ENCODE data around the gene QTRT2.
A peak's percentile ranks its signal among the peaks of the same experiment; 100 is the strongest.

QTRT2 gene

DNA sequence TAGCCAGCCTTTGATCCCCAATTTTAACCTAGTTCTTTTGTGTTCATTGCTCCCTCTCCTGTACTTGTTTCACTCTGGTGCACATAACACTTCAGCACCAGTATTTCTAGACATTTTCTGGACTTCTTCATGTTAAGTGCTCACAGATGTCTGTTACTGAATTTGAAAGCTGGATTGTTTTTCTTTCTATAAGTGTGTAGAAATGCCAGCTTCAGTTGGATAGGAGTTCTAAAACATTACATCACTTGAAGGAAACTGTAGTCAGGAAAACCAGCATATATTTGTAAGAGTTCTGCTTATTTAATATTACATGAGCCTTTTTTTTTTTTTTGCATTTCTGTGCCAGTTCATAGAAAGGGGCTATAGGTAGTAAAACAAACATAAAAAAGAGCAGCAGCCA is 21.6 kb downstream of the QTRT2 start:
- DNase-seq (ENCODE audit: low read depth), result peak; percentile 40

DNA sequence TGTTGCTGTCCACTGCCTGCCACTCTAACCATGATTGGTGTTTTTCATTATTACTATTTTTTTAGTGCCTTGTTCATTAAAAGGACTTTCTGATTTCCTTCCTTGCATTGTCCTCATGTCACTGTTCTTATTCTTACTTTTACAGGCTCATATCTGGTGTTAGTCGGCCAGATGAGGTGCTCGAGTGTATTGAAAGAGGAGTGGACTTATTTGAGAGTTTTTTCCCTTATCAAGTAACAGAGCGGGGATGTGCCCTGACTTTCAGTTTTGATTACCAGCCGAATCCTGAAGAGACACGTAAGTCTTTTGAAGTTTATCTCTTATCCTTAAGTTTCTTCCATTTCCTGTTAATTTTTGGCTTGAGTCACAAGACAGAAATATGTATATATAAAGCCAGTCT is 23.2 kb downstream of the QTRT2 start:
- peak; percentile 38 for DNase-seq (ENCODE audit: low read depth)

DNA sequence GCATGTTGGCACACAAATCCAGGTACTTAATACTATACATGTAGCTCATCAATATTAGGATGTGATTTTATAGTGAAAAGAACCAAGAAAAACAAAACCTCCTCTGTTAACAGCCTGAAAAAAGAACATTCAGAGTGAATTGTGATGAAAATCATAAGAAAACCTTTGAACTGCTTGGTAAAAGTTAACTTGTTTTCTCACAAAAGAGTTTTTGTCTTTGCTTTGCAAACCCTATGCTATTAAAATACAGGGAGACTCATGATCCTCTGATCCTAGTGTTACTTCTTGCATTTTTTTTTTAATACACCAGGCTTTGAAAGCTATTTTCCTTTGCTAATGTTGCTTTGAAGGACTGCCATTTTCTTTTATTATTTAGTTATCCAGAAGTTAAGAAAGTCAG is 23.7 kb downstream of the QTRT2 start:
- DNase-seq (ENCODE audit: low read depth), result no peak

DNA sequence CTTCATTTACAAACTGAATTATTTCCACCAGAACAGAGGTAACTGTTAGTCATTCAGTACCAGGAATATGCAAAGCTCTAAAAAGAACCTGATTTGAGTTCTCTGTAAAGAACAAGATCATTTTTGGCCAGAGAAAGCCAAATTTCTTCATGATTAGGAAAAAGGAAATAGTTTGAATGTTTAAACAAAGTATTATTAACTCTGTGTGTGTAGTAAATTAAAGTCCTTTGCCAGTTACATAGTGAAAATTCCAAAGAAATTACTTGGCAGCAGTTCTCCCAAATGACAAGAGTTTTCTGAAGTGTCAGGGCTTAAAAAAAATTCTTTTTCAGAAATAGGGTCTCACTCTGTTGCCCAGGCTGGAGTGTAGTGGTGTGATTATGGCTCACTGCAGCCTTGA is 24.5 kb downstream of the QTRT2 start:
- peak; percentile 81 for DNase-seq (ENCODE audit: low read depth)

DNA sequence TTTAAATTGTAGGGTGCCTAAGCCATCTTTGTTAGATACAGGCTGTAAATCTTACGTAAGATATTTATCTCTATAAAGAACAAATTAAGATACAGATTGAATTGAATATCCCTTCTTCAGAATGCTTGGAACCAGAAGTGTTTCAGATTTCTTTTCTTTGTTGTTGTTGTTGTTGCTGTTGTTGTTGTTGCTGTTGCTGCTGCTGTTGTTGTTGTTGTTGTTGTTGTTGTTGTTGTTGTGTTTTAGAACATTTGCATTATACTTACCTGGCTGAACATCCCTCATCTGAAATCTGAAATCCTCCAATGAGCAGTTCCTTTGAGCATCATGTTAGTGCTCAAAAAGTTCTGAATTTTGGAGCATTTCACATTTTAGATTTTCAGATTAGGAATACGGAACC is 26.6 kb downstream of the QTRT2 start:
- no peak for DNase-seq (ENCODE audit: low read depth)

DNA sequence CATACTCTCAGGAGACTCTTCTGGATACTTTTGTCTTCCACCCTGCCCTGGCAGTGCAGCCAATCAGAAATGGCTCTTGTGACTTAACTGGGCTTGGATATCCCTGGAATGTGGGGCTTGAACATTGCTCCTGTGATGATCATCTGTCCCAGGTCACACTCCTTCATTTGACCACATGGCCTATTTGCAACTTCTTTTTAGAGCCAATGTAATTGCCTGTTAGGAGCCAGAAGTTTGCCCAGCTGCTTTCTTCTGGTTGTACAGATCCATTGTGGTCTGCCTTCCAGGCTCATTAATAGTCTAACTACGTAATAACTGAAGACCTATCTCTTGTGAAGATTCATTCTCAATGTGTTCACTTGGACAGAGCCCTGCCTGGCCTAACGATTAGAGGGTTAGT is 29.8 kb downstream of the QTRT2 start:
- DNase-seq (ENCODE audit: low read depth), result no peak

DNA sequence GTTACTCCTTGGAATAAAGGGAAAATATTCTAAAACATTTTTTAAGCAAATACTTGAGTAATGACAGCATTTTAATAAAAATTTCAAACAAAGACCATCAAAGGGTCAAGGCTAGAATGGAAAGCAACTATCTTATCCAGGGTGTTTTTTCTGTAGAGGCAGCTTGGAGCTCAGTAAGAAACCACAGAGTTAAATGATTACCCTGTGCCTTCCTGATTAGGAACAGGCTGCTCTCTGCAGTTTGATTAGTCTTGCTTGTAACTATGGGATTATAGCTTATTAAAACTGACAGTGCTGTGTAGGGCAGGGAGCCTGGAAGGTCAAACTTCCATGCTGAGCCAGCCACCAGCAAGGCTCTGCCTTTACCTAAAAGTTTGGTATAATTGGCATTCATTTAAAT is 33.1 kb downstream of the QTRT2 start:
- no peak for DNase-seq (ENCODE audit: low read depth)

DNA sequence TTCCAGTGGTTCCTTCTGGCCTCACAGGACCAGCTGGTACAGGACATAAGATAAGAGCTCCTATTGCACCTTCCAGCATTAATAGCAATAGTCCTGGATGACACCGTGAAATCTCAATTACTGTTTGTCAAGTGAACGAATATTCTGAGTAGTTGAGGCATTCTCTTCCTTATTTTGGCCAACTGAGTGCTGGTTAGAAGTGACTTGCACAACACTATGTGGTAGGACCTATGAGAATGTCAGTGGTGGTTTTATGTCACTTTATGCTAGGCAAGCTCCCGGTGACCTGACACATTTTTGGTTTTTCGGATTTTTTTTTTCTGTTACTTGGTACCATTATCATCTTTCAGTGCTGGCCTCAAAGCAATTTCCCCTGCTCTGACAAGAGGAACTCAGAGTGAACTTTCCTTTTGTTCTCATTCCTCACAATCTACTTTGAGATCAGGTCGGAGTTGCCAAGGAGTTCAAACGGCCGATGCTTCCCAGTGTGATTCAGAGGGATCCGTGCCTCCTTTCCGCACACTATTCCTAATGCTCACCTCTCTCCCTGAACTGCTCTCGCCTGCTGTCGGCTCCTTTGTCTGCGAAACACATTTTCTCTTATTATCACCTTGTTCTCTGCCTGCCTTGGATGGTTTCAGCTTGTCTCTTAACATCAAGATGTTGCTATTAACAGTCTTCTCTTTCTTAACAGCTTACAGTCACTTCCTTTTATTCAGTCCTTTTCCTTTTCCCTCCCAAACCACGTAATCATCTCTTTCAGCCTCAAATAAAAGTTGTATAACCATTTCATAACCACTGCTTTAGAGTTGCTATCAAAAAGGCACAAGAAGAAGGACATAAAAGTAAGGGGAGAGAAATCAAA is 35.8 kb downstream of the QTRT2 start:
- peak; percentile 48 for DNase-seq (ENCODE audit: low read depth)

DNA sequence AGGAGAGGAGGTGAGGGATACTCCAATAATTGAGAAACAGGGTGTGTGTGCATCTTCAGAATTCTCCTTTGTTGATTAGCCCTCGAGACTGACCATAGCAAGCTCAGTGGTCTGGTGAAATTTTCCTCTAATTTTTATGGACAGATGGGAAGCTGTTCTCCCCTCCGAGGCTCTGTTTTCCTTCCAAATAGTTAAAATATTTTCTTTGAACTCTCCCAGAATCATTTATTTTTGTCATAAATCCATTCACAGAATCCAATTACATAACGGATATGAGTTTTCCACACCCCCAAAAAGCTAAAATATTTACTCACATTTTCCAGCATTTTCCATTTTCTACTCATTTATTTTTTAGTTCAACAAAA is 36.5 kb downstream of the QTRT2 start:
- peak; percentile 55 for DNase-seq (ENCODE audit: low read depth)

DNA sequence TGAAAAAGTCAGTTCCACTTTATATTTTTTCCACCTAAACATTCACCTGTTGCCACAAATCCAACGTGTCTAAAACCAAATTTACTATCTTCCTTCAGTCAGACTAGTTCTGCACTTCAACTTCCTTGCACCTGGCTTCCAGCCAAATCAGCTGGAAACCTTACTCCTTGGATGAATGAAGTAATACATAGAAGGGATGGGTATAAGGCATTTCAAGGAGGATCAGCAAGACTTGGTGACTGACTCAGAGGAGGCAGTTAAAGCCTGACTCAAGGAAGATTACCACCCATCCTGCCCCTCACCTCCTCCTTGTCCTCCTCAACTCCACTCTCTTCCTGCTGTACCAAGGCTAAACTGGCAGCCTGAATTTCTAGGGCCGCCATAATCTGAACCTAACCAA is 37.1 kb downstream of the QTRT2 start:
- peak; percentile 84 for DNase-seq (ENCODE audit: low read depth)

DNA sequence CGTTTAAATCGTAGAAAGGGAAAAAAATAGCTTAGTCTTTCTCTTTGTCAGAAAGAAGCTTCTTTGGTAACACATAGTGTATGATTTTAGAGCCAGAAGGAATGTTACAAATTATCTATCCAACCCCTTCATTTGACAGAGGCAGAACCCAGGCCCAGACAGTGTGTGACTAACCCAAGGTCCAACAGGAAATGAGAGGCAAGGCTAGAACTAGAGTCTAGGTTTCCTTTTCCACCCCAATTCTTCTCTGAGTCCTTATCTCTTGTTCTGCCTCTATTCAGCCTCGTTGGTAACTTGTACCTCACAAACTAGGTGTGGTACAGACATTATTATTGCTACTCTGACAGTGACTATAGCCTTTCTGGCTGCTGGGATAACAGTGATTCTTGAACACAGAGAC is 39.3 kb downstream of the QTRT2 start:
- no peak for DNase-seq (ENCODE audit: low read depth)

DNA sequence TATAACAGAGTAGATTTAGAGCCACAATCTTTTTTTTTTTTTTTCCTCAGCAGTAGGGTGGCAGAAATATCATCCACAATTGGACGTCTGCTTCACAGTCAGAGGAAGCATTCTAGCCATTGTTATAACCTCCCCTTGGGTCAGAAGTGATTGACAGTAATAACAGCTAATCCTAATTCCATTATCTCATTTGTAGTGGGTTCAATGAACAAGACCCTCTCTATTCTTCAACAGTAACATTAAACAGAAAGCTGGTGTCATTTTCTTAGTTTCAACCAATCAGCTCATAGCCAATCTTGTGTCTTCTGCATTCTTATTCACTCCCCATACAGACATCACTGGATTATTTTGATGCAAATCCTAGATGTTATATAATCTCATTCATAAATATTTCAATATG is 44.6 kb downstream of the QTRT2 start:
- DNase-seq (ENCODE audit: low read depth), result no peak

DNA sequence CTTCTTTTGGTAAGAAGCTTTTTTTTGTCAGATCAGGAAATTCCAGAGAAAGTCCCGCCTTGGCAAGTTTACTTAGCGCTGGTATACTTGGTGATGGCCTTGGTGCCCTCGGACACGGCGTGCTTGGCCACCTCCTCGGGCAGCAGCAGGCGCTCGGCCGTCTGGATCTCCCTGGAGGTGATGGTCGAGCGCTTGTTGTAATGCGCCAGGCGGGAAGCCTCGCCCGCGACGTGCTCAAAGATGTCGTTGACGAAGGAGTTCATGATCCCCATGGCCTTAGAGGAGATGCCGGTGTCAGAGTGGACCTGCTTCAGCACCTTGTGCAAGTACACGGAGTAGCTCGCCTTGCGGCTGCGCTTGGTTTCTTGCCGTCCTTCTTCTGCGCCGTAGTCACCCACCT is 46.6 kb downstream of the QTRT2 start:
- no peak for DNase-seq (ENCODE audit: low read depth)

DNA sequence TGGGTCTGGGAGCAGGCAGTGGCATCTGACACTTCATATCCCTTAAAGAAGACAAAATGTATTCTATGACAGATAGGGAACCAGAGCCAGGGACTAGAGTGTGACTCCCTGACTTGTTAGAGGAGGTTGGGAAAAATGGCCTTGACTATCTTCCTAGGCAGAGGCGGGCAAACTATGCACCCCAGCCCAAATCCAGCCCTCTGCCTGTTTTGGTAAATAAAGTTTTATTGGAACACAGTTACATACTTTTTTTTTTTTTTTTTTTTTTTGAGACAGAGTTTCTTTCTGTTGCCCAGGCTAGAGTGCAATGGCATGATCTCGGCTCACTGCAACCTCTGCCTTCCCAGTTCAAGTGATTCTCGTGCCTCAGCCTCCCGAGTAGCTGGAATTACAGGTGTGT is 47.3 kb downstream of the QTRT2 start:
- DNase-seq (ENCODE audit: low read depth), result no peak

DNA sequence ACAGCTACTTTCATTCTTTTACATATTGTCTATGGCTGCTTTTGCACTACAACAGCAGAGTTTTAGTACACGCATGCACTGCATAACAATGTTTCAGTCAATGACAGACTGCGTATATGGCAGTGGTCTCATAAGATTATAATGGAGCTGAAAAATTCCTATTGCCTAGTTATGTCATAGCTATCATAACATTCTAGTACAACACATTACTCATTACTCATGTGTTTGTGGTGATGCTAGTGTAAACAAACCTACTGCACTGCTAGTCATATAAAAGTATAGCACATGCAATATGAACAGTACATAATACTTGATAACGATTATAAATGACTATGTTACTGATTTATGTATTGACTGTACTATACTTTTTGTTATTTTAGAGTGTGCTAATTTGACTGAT is 47.9 kb downstream of the QTRT2 start:
- peak; percentile 61 for DNase-seq (ENCODE audit: low read depth)

DNA sequence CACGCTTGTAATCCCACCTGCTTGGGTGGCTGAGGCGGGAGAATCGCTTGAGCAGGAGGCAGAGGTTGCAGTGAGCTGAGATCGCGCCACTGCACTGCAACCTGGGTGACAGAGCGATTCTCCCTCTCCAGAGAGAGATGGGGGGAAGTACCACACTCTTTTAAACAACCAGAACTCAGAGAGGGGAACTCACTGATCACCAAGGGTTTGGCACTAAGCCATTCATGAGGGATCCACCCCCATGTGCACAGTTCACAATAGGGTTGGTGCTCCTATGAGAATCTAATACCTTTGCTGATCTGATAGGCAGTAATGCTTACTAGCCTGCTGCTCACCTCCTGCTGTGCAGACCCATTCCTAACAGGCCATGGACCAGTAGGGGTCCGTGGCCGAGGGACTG is 51.6 kb downstream of the QTRT2 start:
- no peak for DNase-seq (ENCODE audit: low read depth)

DNA sequence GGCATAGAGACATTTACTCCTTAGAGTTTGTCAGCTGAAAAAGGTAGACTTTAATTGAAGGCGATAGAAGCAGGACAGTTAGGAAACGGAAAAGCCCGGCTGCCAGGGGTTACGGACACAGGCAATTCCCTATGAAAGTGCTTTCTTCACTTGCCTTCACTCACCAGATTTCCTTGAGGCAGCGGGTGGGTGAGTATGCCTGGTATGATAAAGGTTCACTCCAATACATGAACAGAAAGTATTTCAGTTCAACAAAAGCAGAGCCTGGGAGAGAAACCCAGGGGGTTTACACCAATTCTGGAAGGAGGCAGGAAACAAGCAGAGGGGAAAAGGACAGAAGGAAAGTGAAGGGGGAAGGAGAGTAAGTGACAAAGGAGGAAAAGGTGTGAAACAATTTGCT is 53.9 kb downstream of the QTRT2 start:
- no peak for DNase-seq (ENCODE audit: low read depth)

DNA sequence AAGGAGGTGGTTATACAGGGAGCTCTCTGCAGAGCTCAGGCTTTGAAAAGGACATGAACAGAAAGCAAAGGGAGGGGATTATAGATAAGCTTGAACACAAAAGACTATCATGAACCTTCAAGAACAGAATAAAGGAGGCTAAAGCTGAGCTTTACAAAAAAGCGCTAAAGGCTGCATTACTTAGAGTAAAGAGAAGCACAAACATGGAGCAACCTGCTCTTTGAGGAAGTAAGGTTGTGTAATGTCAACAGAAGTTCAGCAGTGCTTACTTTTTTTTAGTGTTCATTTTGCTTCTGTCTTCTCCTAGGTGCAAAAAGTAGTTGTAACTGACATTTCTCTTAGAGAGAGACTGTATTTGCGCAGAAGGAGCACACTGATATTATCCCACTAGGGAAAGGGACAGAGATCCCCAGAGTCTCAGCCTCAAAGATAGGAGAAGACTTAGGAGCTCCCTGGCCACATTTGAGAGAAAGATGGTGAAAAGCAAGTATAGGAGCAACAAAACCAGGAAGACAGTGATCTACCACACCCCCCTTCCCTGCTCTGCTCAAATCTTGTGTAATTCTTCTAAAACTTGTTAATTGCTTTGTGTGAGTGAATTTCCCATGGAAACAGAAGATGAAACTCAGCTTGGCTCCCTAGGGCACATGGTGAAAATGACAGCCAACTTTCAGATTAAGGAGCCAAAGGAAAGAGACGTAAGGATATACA is 54.7 kb downstream of the QTRT2 start:
- DNase-seq (ENCODE audit: low read depth), result no peak

DNA sequence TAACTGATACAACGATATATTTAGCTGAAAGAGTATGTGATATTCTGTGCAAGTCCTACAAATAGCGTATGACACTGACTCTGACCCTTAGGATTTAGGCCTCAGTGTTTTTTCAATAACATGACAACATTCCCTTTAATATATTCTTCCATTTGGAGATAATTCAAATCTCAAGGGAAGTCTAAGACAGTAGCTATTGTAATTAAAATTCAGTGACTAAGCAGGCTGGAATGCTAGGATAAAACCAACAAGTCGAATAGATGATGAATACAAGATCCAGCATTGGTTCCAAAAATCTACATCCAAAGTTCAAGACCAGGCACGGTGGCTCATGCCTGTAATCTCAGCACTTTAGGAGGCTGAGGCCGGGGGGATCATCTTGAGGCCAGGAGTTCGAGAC is 56.2 kb downstream of the QTRT2 start:
- peak; percentile 61 for DNase-seq (ENCODE audit: low read depth)

DNA sequence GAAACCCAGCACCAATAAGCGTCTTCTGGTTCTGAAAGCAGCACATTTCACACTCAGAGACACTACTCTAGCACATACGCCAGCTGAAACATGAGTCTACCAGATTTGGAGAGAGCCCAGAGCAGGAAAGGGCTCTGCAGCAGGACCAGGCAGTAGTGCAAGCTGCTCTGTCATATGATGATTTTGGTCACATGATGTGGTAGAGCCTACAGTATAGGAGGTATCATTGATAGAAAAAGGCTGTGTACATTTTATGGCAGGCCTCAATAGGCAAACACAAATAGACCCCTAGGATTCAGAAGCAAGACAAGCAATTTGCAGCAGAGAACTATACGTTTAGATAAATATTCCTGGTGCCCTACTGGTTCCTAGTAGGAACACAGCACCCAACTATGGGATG is 58.2 kb downstream of the QTRT2 start:
- no peak for DNase-seq (ENCODE audit: low read depth)

DNA sequence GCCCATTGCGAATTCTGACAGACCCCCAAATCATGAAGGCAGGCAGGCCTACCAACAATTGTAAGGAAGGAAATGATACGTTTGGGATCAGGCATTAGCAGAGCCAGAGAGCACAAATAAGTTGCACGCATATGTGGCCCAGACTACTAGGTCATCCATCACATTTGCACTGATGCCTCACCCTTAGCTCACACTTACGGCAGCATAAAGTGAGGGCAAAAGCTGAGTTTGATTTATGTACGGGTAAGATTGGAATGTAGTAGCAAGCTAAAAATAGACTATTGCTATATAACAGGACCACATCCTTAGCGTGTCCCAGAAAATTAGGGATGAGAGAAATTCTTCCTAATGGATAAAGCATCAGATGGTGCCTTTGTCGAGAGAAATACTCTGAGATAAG is 58.6 kb downstream of the QTRT2 start:
- DNase-seq (ENCODE audit: low read depth), result peak; percentile 28

DNA sequence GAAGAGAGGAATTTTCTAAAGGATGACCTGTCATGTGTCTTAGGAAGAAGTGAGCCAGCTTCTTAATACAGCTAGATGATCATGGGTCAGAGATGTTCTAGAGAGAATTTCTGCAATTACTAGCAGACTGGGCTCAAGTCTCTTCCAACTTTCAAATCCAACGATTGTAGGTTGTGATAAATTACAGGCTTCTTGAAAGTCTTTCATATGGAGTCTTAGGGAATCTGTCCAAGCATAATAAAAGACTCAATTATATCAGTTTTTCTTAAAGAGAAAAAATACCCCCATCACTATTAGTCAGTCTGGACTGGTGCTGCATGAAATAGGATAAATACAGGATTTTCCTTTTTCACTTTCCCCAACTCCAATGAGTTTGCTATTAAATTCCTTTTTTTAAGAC is 63.2 kb downstream of the QTRT2 start:
- DNase-seq (ENCODE audit: low read depth), result no peak

DNA sequence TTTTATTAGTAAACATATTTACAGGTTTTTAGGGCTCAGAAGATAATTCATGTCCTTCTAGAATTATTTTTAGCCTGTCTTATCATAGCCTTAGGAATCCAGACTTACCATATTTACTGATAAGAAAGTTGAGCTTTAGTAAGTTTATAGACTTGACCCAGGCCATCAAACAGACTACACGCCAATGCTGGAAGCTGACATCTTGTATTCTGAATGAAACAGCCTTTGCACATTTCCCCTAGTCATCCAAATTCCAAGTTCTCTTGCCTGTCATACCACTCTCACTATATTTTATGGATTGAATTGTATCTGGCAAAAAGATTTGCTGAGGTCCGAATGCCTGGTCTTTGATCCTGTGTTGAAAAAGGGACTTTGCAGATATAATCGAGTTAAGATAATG is 63.7 kb downstream of the QTRT2 start:
- no peak for DNase-seq (ENCODE audit: low read depth)

Measured in EH (cell line).